ENCODE results near the gene ZNF711. TPM values are rescaled to one million over a fixed set of nuclear protein-coding genes. Genes with fewer than 3 reads are reported as not detected.
"Not testable (repeated sequence)": the region's sequence is repeated elsewhere in the genome, so short reads cannot be mapped to it uniquely, and the experiment has no call there.

The ZNF711 gene
- total and polyA plus RNA-seq, 2 donors (not counting 1 experiment from before 2014, with no cell fraction given) = 7.0 to 7.4 TPM

- peak overlapping the region; percentile 87 for H3K27ac Mint-ChIP-seq
- H3K36me3 ChIP-seq (replicated peaks in 1 of 2; ENCODE audit: control extremely low read depth in 1 of 2, control insufficient read depth in 1 of 2, extremely low read depth in 1 of 2, insufficient read depth in 2 of 2, low read length in 1 of 2) = no peaks in the 10 kb centered on the region
- H3K27me3 ChIP-seq (replicated peaks in 1 of 4; ENCODE audit: control extremely low read depth in 1 of 4, control insufficient read depth in 3 of 4, insufficient read depth in 4 of 4, low read length in 3 of 4) = no peaks in the 10 kb centered on the region
- H3K4me3 ChIP-seq (ENCODE audit: control extremely low read depth in 1 of 5, extremely low read depth in 1 of 5, insufficient read depth in 1 of 5, low read depth in 2 of 5, low read length in 4 of 5) = peak overlapping the region; percentile 52 to 81 (median 71)
- peak overlapping the region; percentile 71 for H3K4me2 ChIP-seq (replicated peaks; ENCODE audit: low read depth, low read length, poor library complexity, severe bottlenecking)
- no peaks in the 10 kb centered on the region for H3K79me2 ChIP-seq (ENCODE audit: control insufficient read depth, insufficient read depth, low read length)
- H3K27ac ChIP-seq (ENCODE audit: low read length in 2 of 2) = peak overlapping the region; percentile 38 to 57
- ChIA-PET CTCF (interaction anchor here (0.7 kb wide), 1 partner anchor 200 kb away, joined by 4 read pairs; no protein-coding TSS in a partner anchor), POLR2A (interaction anchor here (0.6 kb wide), 1 partner anchor 54 kb away, joined by 5 read pairs; no protein-coding TSS in a partner anchor)
- peak overlapping the region; percentile 72 for H3K9ac ChIP-seq (ENCODE audit: low read length)
- peaks cover 16% of the 10 kb centered on the region for H3K4me1 Mint-ChIP-seq
- no peak for TF ChIP-seq EZH2 (IDR thresholded peaks at IDR 0.05; ENCODE audit: borderline replicate concordance, insufficient read depth, low read depth, low read length, poor library complexity, severe bottlenecking)
- no peak for TF ChIP-seq CTCF (IDR thresholded peaks at IDR 0.05)
- H3K4me3 Mint-ChIP-seq = peak overlapping the region; percentile 99
- H4K20me1 ChIP-seq (ENCODE audit: control insufficient read depth, insufficient read depth, low read length, poor library complexity, severe bottlenecking) = no peaks in the 10 kb centered on the region
- 0% methylated on average over 8 of the region's 42 CpGs for WGBS (ENCODE audit: insufficient coverage)
- intact Hi-C loops (cut with micrococcal nuclease) = no loop called here
- no peaks in the 10 kb centered on the region for H3K9me3 Mint-ChIP-seq (ENCODE audit: insufficient read depth)
- H2AFZ ChIP-seq (ENCODE audit: insufficient read depth, low read depth, low read length, poor library complexity, severe bottlenecking) = peak overlapping the region; percentile 78
- DNase-seq (peak; percentile 29), ATAC-seq (ENCODE audit: low read depth) (peak; percentile 46)
- peaks cover 3 to 6% of the 10 kb centered on the region in 2 donors for H3K4me1 ChIP-seq (ENCODE audit: control insufficient read depth in 2 of 2, insufficient read depth in 2 of 2, low read length in 2 of 2)
- no peaks in the 10 kb centered on the region for H3K27me3 Mint-ChIP-seq
- H3K9me3 ChIP-seq (ENCODE audit: control extremely low read depth in 1 of 3, control insufficient read depth in 2 of 3, insufficient read depth in 1 of 3, low read length in 2 of 3) = no peaks in the 10 kb centered on the region
Measured at GRCh38 chrX:85244450-85245211, 840 bp downstream of the ZNF711 start.

DNA sequence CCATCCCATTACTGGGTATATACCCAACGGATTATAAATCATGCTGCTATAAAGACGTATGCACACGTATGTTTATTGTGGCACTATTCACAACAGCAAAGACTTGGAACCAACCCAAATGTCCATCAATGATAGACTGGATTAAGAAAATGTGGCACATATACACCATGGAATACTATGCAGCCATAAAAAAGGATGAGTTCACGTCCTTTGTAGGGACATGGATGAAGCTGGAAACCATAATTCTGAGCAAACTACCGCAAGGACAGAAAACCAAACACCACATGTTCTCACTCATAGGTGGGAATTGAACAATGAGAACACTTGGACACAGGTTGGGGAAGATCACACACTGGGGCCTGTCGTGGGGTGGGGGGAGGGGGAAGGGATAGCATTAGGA, 41.5 kb downstream of the ZNF711 start:
- H3K9me3 Mint-ChIP-seq (ENCODE audit: insufficient read depth); H3K4me3 ChIP-seq (ENCODE audit: control extremely low read depth in 1 of 5, extremely low read depth in 1 of 5, insufficient read depth in 1 of 5, low read depth in 2 of 5, low read length in 4 of 5); CTCF ChIA-PET; H3K9me3 ChIP-seq (ENCODE audit: control extremely low read depth in 1 of 3, control insufficient read depth in 2 of 3, insufficient read depth in 1 of 3, low read length in 2 of 3); ATAC-seq (ENCODE audit: low read depth); intact Hi-C loops (cut with micrococcal nuclease); H4K20me1 ChIP-seq (ENCODE audit: control insufficient read depth, insufficient read depth, low read length, poor library complexity, severe bottlenecking); H3K9ac ChIP-seq (ENCODE audit: low read length); H3K4me2 ChIP-seq (replicated peaks; ENCODE audit: low read depth, low read length, poor library complexity, severe bottlenecking); H3K4me1 Mint-ChIP-seq; H3K4me3 Mint-ChIP-seq; H3K36me3 ChIP-seq (replicated peaks in 1 of 2; ENCODE audit: control extremely low read depth in 1 of 2, control insufficient read depth in 1 of 2, extremely low read depth in 1 of 2, insufficient read depth in 2 of 2, low read length in 1 of 2); H3K27ac Mint-ChIP-seq; H3K27ac ChIP-seq (ENCODE audit: low read length in 2 of 2); DNase-seq; POLR2A ChIA-PET; H3K4me1 ChIP-seq (ENCODE audit: control insufficient read depth in 2 of 2, insufficient read depth in 2 of 2, low read length in 2 of 2); H3K27me3 Mint-ChIP-seq; H2AFZ ChIP-seq (ENCODE audit: insufficient read depth, low read depth, low read length, poor library complexity, severe bottlenecking); H3K27me3 ChIP-seq (replicated peaks in 1 of 4; ENCODE audit: control extremely low read depth in 1 of 4, control insufficient read depth in 3 of 4, insufficient read depth in 4 of 4, low read length in 3 of 4); H3K79me2 ChIP-seq (ENCODE audit: control insufficient read depth, insufficient read depth, low read length): not testable (repeated sequence)
- WGBS (ENCODE audit: insufficient coverage) = no CpG with 5 or more reads among the region's 6 CpGs

Measured in B cell (primary cell).